Measurements from ENCODE around the gene BRD7.

Gene BRD7

GRCh38 chr16:50303041-50303604, 65.7 kb downstream of the BRD7 start:
- no peak for DNase-seq

DNA sequence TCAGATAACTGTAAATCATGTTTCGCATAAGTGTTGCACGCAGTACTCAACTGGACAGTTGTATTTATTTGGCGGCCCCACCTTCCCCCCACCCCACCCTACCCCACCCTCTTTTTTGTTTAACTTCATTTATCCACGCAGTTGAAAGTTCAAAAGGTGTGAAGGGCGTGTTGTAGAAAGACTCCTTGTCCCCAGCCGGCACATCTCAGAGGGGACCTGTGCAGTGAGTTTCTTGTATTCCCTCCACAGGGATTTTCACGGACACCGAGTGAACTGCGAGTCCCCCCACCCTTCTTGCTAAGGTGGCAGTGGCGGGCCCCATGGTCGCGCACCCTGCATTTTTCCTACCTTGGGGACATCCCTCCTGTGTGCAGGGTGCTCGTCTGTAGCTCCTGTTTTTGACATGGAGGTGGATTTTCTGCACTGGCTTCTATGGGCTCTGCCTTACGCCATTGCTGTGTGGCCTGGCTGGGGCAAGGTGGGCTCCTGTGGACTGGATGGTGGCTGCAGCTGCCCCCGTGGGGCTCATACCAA, 66.2 kb downstream of the BRD7 start:
- DNase-seq = no peak

- no peak for DNase-seq
These were observed 66.9 kb downstream of the BRD7 start for GRCh38 chr16:50301626-50302471.

- DNase-seq = no peak
These were observed 67.7 kb downstream of the BRD7 start for GRCh38 chr16:50300942-50301625.

DNA sequence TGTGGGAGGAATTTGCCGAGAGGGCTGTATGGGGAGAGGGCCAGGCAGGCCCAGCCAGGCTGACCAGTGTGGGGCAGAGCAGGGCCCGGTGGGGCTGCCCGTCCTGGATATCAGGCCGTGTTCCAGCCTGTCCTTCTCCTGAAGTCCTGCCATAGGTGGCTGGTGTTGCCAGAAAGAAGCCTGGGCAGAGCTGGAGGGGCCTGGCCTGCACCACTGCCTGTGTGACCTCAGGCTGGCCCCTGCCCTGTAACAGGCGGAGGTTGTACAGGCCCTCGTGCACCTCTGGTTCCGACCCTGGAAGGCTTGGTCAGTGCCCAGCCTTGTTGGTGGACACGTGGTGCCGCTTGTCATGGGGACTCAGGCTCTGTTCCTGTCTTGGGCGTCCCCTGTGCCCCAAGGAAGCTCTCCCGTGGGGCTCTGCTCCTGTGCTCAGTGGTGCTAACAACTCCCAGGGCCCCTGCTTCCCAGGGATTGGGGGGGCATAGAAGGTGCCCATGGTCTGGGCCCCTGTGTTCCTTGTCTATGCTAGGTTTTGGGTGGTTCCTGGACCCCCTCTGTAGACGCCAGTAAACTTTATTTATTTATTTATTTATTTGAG, 69.2 kb downstream of the BRD7 start:
- DNase-seq = no peak

GRCh38 chr16:50298591-50299507, 69.9 kb downstream of the BRD7 start:
- no peak for DNase-seq

- no peak for DNase-seq
These were observed 70.7 kb downstream of the BRD7 start for GRCh38 chr16:50298075-50298460.

GRCh38 chr16:50297301-50298074, 71.3 kb downstream of the BRD7 start:
- DNase-seq = no peak

DNA sequence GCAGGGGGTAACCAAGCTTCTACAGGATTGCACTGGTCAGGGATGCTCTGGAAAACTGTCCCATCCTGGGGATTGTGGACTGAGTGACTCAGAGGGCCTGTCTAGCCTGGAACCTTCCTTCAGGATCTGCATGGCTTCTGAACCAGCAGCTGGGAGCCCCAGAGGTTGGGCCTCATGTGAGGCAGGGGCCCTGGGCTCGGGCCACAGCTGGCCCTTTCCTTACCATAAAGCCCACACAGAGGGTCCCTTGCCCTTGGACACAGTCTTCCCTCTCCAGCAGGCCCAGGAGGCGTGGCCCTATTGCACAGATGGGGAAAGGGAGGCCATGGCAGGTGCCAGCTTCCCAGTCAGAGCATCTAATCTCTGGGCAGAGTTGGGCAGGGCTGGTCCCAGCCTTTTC, 72.0 kb downstream of the BRD7 start:
- no peak for DNase-seq

GRCh38 chr16:50295541-50296132, 73.2 kb downstream of the BRD7 start:
- no peak for DNase-seq

- DNase-seq = no peak
These were observed 73.8 kb downstream of the BRD7 start for GRCh38 chr16:50294955-50295354.

- DNase-seq = no peak
These were observed 74.6 kb downstream of the BRD7 start for GRCh38 chr16:50293994-50294855.

- no peak for DNase-seq
These were observed 75.6 kb downstream of the BRD7 start for GRCh38 chr16:50293041-50293783.

- no peak for DNase-seq
These were observed 76.2 kb downstream of the BRD7 start for GRCh38 chr16:50292566-50292948.

GRCh38 chr16:50291719-50292565, 76.8 kb downstream of the BRD7 start:
- DNase-seq = no peak

GRCh38 chr16:50290856-50291255, 77.9 kb downstream of the BRD7 start:
- no peak for DNase-seq

GRCh38 chr16:50289950-50290764, 78.6 kb downstream of the BRD7 start:
- DNase-seq = no peak
